Anterior cingulate cortex (tissue), 58 donors: ENCODE data around the gene TCAIM.
"Not testable (repeated sequence)": the region's sequence is repeated elsewhere in the genome, so short reads cannot be mapped to it uniquely, and the experiment has no call there.

Experiments used
- DNase-seq, 58 donors: peaks; one replicate each; lab custom pipeline; 2025; lab: John Stamatoyannopoulos, UW

TCAIM gene

DNA sequence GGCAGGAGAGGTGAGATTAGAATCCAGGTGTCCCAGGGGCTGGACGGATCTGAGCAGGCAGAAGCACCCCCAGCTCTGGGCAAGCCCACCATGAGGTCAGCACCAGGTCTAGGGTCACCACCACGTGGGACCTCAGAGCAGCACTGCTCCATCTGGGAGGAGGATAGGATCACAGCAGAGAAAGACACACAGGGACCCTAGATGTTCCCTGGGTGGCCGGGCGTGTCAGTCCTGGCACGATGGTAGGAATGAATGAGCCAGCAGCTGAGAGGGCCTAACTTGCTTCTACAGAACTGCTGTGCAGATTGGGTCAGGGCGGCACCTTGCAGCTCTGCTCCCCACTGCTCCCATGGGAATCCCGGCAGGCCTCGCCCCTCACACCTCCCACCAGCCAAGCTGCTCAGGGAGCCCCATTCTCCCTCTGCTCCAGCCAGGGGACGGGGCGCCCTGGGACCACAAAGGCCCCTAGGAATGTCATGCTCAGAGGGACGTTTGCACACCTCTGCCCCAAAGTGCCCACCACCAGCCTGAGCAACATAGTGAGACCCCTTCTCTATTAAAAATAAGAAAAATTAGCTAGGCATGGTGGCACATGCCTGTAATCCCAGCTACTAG, 72.6 kb downstream of the TCAIM start:
- DNase-seq, result no peak

DNA sequence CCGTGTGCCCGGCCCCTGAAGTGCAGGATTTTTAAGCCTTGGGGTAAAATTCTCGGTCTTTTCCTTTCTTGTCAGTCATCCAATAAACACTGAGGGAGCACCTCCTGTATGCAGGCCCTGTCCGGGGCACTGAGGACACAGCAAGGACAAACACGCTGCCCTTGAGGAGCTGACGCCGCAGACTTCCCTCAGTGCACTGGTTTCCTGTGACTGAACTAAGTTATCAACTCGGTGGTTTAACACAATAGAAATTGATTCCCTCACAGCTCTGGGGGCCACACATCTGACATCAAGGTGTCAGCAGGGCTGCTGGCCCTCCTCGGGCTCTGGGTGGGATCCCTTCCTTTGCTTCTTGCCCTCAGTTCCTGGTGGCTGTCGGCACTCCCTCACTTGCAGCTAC, 73.8 kb downstream of the TCAIM start:
- no peak for DNase-seq

DNA sequence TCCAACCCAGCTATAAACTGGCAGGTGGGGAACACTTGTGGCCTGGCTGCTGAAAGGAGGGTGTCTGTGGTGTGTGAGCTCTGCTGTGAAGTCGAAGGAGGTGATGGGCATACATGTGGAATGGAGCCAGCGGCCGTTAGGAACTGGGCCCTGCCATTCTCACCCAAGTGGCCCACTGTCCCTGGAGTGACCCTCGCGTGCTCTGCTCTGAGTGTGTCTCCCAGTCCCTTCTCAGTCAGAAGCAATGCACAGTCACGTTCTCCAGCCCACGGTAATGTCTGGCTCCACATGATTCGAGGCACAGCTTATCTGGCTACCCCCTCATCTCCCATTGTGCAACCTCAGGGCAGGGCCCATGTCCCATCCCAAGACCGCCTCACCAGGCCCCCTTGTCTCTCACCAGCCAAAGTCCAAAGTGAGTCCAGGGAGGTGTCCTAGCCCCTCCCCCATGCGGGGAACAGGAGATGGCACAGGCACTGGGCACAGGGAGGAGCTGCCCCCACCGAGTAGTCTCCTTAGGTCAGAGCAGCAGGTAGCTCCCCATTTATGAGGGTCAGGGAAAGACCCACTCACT, 76.0 kb downstream of the TCAIM start:
- no peak for DNase-seq

GRCh38 chr3:44415421-44415820, 76.9 kb downstream of the TCAIM start:
- DNase-seq, result no peak

DNA sequence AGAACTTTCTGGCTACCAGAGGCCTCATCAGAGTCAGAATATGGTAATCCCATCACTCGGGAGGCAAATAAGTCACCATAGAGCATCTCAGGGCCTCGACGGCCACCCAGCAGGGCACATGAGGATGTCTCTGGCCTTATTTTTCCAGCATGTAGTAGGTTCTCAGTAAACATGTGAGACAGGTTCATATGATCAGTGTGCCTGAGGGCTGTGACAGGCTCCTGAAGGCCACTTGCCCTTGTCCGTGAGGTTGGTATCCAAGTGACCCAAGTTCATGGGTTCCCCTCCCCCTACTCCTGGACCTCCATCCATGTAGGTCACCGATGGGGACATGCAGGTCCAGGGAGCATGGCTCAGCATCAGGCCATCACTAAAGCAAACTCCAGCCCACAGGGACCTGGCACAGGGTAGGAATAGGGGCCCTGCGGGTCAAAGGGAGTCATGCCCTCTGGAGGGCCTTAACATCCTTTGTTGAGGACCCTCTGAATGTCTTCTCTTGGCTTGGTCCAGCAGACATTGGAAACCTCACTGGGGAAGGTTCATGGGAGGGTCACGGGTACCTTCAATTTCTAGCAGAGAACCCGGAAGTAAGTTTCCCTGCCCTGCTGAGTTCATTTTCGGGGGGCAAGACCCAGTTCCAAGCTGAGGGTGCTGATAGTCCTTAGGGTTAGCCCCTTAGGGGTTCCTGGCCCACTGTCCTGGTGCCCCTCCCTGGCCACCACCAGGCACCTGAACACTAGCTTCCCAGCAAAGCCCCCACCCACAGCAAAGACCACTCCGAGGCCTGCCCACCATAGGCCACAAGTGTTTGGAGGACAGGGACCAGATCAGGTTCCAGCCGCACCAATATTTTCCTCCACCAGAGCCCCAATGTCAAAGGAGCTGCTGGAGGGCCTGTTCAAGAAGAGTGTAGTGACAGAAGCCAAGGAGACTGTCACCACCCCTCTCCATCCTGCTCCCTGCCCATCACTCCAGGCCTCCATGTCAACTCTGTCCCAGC, 77.8 kb downstream of the TCAIM start:
- DNase-seq, result no peak

DNA sequence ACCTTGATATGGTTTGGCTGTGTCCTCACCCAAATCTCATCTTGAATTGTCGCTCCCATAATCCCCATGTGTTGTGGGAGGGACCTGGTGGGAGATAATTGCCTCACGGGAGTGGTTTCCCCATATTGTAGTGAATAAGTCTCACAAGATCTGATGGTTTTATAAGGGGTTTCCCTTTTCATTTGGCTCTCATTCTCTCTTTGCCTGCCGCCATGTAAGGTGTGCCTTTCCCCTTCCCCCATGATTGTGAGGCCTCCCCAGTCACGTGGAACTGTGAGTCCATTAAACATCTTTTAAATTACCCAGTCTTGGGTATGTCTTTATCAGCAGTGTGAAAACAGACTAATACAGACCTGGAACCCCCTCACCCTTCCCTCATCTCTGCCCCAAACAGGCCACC, 79.6 kb downstream of the TCAIM start:
- DNase-seq, result not testable (repeated sequence)

- no peak for DNase-seq
Measured at GRCh38 chr3:44418549-44418948, 80.0 kb downstream of the TCAIM start.

GRCh38 chr3:44419116-44419922, 80.8 kb downstream of the TCAIM start:
- no peak for DNase-seq

GRCh38 chr3:44419923-44420650, 81.5 kb downstream of the TCAIM start:
- no peak for DNase-seq

- no peak for DNase-seq
Measured at GRCh38 chr3:44420676-44421075, 82.1 kb downstream of the TCAIM start.

DNA sequence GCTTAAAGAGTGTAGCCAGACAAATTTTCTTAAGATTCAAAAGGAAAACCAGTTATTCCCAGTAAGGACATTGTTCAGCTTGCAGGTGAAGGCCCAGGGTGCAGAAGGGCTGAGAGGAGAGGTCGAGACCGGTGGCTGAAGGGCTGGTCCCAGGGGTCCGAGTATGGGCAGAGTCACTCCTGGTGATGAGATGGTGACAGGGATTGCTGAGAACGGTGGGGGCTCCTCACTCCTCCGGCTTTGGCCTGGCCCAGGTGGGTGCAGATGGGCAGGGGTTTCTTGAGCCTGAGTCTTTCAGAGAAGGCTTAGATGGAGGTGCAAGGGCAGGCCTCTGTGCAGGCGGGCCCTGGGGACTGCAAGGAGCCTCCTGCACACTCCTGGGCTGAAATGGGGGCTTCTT, 82.7 kb downstream of the TCAIM start:
- no peak for DNase-seq

- no peak for DNase-seq
Measured at GRCh38 chr3:44424758-44425157, 86.2 kb downstream of the TCAIM start.

- no peak for DNase-seq
Measured at GRCh38 chr3:44427683-44428082, 89.1 kb downstream of the TCAIM start.

- no peak for DNase-seq
Measured at GRCh38 chr3:44428910-44429309, 90.3 kb downstream of the TCAIM start.

DNA sequence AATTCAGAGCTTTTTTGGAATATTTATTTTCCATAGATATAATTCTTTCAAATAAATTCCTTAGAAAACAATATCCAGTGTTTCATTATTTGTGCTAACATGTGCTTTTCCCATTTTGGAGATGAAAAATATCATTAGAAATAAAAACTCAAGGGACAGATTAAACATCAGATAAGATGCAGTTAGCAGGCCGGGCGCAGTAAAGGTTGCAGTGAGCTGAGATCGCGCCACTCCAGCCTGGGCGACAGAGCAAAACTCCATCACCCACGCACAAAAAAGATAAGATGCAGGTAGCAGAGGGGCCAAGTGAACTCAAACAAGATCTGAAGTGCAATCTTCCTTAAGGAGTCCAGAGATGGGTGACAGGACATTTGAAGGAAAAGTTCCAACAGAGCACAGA, 90.9 kb downstream of the TCAIM start:
- no peak for DNase-seq

DNA sequence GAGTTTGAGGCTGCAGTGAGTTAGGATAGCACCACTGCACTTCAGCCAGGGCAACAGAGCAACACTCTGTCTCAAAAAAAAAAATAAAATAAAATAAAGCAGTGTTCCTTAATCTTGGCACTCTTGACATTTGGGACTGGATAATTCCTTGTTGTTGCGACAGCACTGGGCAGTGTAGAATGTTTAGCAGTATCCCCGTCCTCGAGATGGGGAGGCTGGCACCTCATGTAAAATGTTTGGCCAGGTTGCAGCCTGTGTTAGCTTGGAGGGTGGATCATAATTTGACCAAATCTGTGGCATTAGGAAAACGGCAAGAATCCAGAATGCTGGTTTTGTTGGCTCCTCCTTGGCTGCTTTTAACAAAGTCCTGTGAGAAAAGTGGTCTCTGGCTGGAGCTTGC, 91.9 kb downstream of the TCAIM start:
- no peak for DNase-seq

DNA sequence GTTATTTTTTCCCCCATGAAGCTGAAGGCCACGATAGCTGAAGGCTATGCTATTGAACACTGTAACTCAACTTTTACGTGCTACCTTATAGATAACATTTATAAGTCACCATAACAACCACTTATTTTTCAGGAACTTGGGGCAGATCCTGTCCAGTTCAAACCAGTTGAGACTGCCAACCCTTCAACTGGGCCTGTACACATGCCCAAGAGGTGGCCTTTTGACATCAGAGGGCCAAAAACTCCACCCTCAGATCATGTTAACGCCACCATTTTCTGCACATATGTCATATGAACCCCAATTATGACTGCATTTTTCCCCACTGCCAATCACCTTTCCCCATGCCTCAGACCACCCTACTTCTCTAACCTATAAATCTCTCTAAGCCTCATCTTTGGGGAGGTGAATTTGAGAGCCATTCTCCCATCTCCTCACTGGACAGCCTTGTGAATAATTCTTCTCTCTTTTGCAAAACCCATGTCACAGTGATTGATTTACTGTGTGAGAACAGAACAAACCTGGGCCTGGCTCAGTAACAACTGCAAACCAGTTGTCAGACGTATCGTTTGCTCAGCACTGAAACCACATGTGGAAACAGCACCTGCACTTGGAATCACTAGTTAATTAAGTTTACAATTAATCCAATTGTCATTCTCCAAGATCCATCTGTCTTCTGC, 96.4 kb downstream of the TCAIM start:
- DNase-seq, result no peak

GRCh38 chr3:44436181-44436580, 97.6 kb downstream of the TCAIM start:
- no peak for DNase-seq

DNA sequence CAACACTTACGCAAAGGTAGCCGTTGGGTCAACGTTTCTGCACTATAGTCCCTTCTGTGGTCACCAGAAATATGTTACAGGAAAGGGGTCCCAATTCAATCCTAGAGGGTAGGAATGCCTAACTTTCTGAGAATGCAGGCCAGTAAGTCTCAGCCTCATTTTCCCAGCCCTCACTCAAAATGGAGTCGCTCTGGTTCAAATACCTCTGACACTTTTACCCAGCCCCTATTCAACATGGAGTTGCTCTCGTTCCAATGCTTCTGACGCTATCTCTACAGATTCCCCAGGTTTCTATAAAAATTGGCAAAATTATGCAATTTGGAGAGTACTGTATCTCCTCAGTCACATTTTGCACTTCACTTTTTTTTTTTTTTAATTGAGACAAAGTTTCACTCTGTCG, 99.2 kb downstream of the TCAIM start:
- no peak for DNase-seq
